Islet precursor cell (in vitro differentiated cells): ENCODE data around the gene PPP1R1B.

Experiments
- DNase-seq: peaks from one replicate; pipeline ENCODE4 v3.0.0-alpha.2; 2018

The PPP1R1B gene

GRCh38 chr17:39634384-39634871 is 7.7 kb downstream of the PPP1R1B start:
- DNase-seq: no peak

GRCh38 chr17:39635614-39636176 is 8.9 kb downstream of the PPP1R1B start:
- DNase-seq: no peak

GRCh38 chr17:39636587-39636926 is 9.8 kb downstream of the PPP1R1B start:
- DNase-seq: no peak

GRCh38 chr17:39636927-39637736 is 10.4 kb downstream of the PPP1R1B start, which contains the start of gene STARD3:
Gene STARD3, plus strand, starts transcription at chr17:39637144. Its CDS starts 16,388 bp downstream, at chr17:39653532.
- peak; percentile 97 for DNase-seq

DNA sequence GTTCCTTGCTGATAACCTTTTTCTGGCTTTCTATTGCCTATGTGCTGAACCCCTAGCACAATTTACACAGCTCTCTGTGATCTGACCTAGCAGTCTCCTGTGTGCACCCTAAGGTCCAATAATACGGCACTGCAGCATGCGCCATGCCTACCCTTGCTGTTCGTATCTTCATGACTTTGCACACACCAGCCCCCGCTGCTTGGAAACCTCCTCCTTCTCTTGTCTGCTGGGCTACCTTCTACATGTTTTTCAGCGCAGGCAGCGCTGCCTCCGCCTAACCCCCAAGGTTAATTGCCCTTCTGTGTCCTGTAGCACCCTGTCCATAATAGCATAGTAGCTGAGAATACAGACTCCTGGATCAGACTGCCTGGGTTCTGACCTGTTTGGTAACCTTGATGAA is 11.6 kb downstream of the PPP1R1B start:
- no peak for DNase-seq

GRCh38 chr17:39639043-39639442 is 12.3 kb downstream of the PPP1R1B start:
- no peak for DNase-seq

DNA sequence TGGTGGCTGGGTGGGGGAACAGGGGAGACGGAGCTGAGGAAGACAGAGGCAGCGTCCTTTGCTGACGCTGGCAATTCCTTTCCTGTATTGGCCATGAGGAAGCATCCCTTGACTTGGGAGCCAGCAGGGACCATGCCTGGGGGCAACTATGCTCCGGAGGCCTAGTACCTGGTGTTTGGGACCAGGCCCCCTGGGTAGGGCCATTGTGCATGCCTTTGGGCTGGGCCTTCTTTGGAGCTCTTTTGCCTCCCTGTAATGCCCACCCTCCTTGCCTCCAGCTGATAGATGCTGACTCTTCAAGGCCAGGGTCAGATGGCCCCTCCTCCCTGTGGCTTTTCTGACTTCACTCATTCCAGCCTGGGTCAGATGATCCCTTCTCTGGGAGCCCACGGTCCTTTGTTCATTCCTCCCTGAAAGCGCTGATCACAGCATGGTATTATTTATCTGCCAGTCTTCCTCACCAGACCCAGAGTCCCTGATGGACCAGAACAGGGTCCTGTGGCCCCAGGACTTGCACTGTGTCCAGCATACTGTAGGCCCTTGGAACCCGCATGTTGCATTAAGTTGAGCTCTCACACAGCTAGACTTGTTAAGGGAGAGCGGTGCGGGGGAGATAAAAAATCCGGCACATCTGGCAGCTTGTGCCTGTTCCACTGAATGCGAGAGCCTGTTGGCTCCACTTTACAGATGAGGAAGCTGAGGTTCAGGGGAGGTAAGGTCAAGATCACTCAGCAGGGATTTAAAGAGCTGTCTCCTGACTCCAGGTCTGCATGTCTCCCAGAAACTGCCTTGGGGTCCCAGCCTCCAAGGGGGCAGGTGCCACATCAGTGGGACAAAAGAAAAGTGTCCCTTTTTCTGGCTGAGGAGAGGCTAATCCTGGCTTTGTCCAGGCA is 13.1 kb downstream of the PPP1R1B start:
- no peak for DNase-seq

DNA sequence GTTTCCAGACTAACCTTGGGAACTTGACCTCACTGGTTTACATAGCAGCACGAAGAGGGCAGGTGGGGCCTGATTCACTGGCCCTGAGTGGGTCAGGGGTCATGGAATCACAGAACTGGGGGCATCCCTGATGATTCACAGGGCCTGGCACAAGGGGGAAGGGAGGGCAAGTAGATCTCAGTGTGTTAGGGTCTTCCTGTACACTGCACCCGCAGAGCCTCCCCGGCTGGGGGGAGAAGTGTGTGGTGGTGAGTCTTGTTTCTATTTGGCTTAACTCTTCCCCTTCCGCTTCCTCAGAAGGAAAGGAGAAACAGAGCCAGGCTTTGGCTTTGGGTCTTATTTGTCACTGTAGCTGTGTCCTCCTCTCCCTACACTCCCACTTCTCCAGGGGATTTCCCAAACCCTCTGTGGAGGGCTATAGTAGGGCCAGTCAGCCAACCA is 13.9 kb downstream of the PPP1R1B start:
- no peak for DNase-seq

DNA sequence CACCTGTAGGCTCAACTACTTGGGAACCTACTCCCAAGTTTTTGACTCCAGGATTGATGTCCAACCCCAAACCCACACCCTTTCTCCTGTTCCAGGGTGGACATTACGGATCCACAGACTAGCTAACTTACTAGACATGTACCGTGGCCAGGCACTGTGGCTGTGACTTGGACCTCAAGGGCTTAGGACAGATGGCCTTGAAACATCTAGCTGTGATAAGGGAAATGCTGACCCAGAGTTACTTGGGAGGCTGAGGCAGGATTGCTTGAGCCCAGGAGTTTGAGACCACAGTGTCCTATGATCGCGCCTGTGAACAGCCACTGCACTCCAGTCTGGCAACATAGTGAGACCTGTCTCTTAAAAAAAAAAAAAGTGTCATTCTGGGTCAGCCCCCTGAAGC is 14.3 kb downstream of the PPP1R1B start:
- DNase-seq: no peak

DNA sequence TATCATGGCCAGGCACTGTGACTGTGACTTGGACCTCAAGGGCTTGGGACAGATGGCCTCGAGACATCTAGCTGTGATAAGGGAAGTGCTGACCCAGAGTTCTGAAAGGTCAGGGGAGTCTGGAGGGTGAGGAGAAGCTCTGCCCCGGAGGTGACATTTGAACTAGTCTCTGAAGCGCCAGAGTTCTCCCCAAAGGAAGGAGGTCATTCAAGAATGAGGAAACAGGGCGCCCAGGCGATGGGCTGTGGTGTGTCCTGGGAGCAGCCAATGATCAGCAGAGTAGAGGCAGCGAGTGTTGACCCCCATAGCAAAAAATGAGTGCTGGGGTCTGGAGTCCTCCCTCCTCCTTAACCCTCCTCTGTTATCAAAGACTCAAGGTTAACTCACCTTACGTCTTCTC is 15.1 kb downstream of the PPP1R1B start:
- DNase-seq: no peak

GRCh38 chr17:39642291-39643074 is 15.7 kb downstream of the PPP1R1B start:
- no peak for DNase-seq

- DNase-seq: peak; percentile 79
These were observed 16.5 kb downstream of the PPP1R1B start for GRCh38 chr17:39643271-39643670.

DNA sequence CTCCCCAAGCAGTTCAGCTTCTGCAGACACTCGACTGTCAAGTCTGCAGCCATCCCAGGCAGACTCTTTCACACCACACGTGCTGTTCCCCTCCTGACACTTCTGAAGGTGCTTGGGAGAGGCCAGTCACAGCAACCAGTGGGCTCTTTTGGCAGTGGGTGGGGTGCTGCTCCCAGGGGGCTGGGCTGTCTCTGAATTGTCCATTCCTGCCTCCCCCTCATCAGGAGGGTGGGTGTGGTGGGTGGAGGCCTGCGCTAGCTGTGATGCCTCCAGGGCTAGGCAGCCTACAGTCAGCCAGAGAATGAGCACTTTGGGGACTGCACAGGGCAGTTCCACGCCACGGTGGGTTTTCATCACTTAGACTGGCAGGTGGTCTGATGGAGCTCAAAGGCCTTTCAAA is 20.5 kb downstream of the PPP1R1B start:
- DNase-seq: no peak

DNA sequence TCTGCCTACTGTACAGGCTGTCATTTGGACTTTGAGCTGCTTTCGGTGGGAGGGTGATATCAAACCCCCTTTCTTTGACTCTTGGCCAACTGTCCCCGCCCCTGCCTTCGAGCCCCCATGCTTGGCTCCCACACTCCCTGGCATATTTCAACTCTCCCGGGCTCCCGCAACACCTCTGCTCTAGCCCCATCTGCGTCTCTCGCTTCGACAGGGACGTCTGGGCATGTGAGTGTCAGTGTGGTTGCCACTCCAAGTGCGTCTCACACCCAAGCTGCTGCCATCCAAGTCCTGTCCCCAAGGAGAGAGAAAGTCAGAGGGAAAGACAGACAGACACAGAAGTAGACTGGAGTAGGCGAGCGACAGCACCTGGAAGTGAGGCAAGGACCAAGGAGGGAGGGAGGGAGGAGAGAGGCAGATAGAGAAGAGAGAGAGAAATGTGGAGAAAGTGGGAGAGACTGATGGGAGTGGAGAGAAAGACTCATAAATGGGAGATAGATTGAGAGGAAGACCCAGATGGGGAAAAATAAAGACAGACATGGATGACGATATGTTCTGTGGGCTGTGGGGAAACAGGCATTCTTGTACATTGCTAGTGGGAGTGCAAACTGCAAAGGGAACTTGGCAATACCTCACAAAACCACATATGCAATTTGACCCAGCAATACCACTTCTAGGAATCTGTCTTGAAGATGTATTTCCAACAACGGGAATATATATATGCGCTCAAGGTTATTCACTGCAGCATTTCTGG is 22.0 kb downstream of the PPP1R1B start:
- DNase-seq: no peak

- DNase-seq: no peak
These were observed 23.4 kb downstream of the PPP1R1B start for GRCh38 chr17:39650121-39650579.

GRCh38 chr17:39651923-39652586 is 25.3 kb downstream of the PPP1R1B start:
- no peak for DNase-seq

- DNase-seq: no peak
These were observed 26.0 kb downstream of the PPP1R1B start for GRCh38 chr17:39652587-39653315.

DNA sequence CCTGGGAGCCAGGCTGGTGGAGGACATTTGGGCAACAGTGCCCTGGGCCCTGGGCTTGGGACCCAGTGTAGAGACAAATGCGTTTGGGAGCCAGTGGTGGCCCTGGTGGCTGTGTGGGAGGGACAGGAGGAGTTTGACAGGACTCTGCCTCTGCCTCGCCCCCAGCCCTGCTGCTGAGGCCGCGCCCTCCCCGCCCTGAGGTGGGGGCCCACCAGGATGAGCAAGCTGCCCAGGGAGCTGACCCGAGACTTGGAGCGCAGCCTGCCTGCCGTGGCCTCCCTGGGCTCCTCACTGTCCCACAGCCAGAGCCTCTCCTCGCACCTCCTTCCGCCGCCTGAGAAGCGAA is 26.5 kb downstream of the PPP1R1B start:
- DNase-seq: no peak

- DNase-seq: peak; percentile 84
These were observed 27.0 kb downstream of the PPP1R1B start for GRCh38 chr17:39653662-39654331.

GRCh38 chr17:39655105-39655504 is 28.4 kb downstream of the PPP1R1B start:
- no peak for DNase-seq
